HG02678 (cell line): ENCODE results near the gene MFSD6.
"Not testable (repeated sequence)": the region's sequence is repeated elsewhere in the genome, so short reads cannot be mapped to it uniquely, and the experiment has no call there.

Experiments used
- ATAC-seq: cut with Tn5 transposase; IDR thresholded peaks from one replicate; pipeline ENCODE4 v1.9.1; 2021; ENCODE audit warnings: mild to moderate bottlenecking, moderate library complexity; ENCODE audit not compliant: unreplicated experiment

Gene MFSD6

GRCh38 chr2:190404487-190404886 is 3.7 kb upstream of the MFSD6 start:
- ATAC-seq: no peak

GRCh38 chr2:190405070-190405469 is 3.1 kb upstream of the MFSD6 start:
- no peak for ATAC-seq

- no peak for ATAC-seq
Measured at GRCh38 chr2:190405995-190406394, 2.2 kb upstream of the MFSD6 start.

GRCh38 chr2:190406805-190407204 is 1.4 kb upstream of the MFSD6 start:
- no peak for ATAC-seq

GRCh38 chr2:190407246-190407661 is 901 bp upstream of the MFSD6 start:
- no peak for ATAC-seq

GRCh38 chr2:190408538-190409271 is 550 bp downstream of the MFSD6 start:
- ATAC-seq: peak; percentile 63

- ATAC-seq: no peak
Measured at GRCh38 chr2:190409616-190410015, 1.5 kb downstream of the MFSD6 start.

GRCh38 chr2:190410166-190410565 is 2.0 kb downstream of the MFSD6 start:
- ATAC-seq: no peak

- ATAC-seq: no peak
Measured at GRCh38 chr2:190412966-190413365, 4.8 kb downstream of the MFSD6 start.

GRCh38 chr2:190413421-190413820 is 5.3 kb downstream of the MFSD6 start:
- ATAC-seq: no peak

GRCh38 chr2:190415251-190415650 is 7.1 kb downstream of the MFSD6 start:
- ATAC-seq: no peak

GRCh38 chr2:190415794-190416775 is 7.9 kb downstream of the MFSD6 start:
- ATAC-seq: no peak

GRCh38 chr2:190417045-190417842 is 9.1 kb downstream of the MFSD6 start:
- ATAC-seq: no peak

GRCh38 chr2:190418727-190419126 is 10.6 kb downstream of the MFSD6 start:
- ATAC-seq: no peak

GRCh38 chr2:190420801-190421200 is 12.6 kb downstream of the MFSD6 start:
- no peak for ATAC-seq

GRCh38 chr2:190425221-190425866 is 17.2 kb downstream of the MFSD6 start:
- no peak for ATAC-seq

- ATAC-seq: no peak
Measured at GRCh38 chr2:190425883-190426658, 17.9 kb downstream of the MFSD6 start.

- ATAC-seq: not testable (repeated sequence)
Measured at GRCh38 chr2:190430866-190431265, 22.7 kb downstream of the MFSD6 start.

GRCh38 chr2:190431907-190432306 is 23.8 kb downstream of the MFSD6 start:
- no peak for ATAC-seq
